Endothelial cell of umbilical vein (primary cell): ENCODE measurements around the gene KIAA2012. TPM values are rescaled to one million over a fixed set of nuclear protein-coding genes. Genes with fewer than 3 reads are reported as not detected.

Experiments used
- BruUV-seq: library from RNA; stranded (reverse); fragments of 400-500 nt; replicated peaks from 2 replicates; lab custom pipeline; 2021; lab: Mats Ljungman, UMichigan
- CTCF ChIA-PET: fragments of 300-600, 350-600 bp; sonication (Branson Sonifier 250); formaldehyde crosslinking; loops from one replicate; lab custom pipeline; 2021; ENCODE audit warnings: antibody characterized with exemption, inconsistent platforms; lab: Charles Lee
- POLR2A ChIA-PET: fragments of 300-600, 350-600 bp; sonication (Branson Sonifier 250); formaldehyde crosslinking; loops from one replicate; lab custom pipeline; 2021; ENCODE audit warnings: antibody characterized with exemption, inconsistent platforms; lab: Charles Lee
- DNase-seq: peaks from one replicate; pipeline ENCODE4 v3.0.0-alpha.2; 2011; ENCODE audit warnings: low read depth, low spot score
- FAIRE-seq: peaks from 2 replicates; lab custom pipeline; 2011; peaks lifted over from hg19 to GRCh38; lab: Jason Lieb, UNC
- H2AFZ ChIP-seq: 2 replicates; pipeline ENCODE4 v1.6.0; 2012; ENCODE audit warnings: low read depth, low read length, control low read depth, inconsistent platforms
- H3K27ac ChIP-seq: 2 replicates; pipeline ENCODE4 v1.5.1; 2011; ENCODE audit warnings: low read depth, mild to moderate bottlenecking, control low read depth, low read length, moderate library complexity; ENCODE audit not compliant: insufficient read depth
- H3K27me3 ChIP-seq, 2 experiments: 2 replicates each; pipeline versions ENCODE4 v1.6.0 to v1.6.1; 2011; ENCODE audit warnings: low read length in 2 of 2, mixed read lengths in 1 of 2; ENCODE audit not compliant: control insufficient read depth in 2 of 2, insufficient read depth in 2 of 2
- H3K36me3 ChIP-seq, 2 experiments: 2 replicates in 1 of 2; 3 replicates in 1 of 2; pipeline ENCODE4 v1.5.1; 2011; ENCODE audit warnings: low read length in 2 of 2, mild to moderate bottlenecking in 1 of 2, moderate library complexity in 1 of 2; ENCODE audit not compliant: control insufficient read depth in 2 of 2, insufficient read depth in 2 of 2; ENCODE audit errors: extremely low read depth in 1 of 2
- H3K4me1 ChIP-seq: 3 replicates; pipeline ENCODE4 v1.5.1; 2011; ENCODE audit warnings: mild to moderate bottlenecking, low read length; ENCODE audit not compliant: control insufficient read depth, insufficient read depth; ENCODE audit errors: extremely low read depth
- H3K4me2 ChIP-seq: 2 replicates; pipeline ENCODE4 v1.6.1; 2011; ENCODE audit warnings: low read length, control low read depth, mixed read lengths; ENCODE audit not compliant: insufficient read depth
- H3K4me3 ChIP-seq, 3 experiments: fragments of 200-600 bp in 1 of 3; sonication (generic), shearing (Covaris generic) in 1 of 3; replicated peaks in 1 of 3; 2 replicates each; pipeline ENCODE4 v1.5.1; 2011 to 2016; ENCODE audit warnings: control low read depth in 3 of 3, low read length in 3 of 3, mild to moderate bottlenecking in 2 of 3, inconsistent platforms in 1 of 3, low read depth in 1 of 3, moderate library complexity in 1 of 3; ENCODE audit not compliant: insufficient read depth in 1 of 3
- H3K79me2 ChIP-seq: 2 replicates; pipeline ENCODE4 v1.6.0; 2012; ENCODE audit warnings: low read length, inconsistent platforms; ENCODE audit not compliant: control insufficient read depth, insufficient read depth
- H3K9ac ChIP-seq: replicated peaks from 2 replicates; pipeline ENCODE3; 2011; ENCODE audit warnings: low read length, control low read depth; ENCODE audit not compliant: insufficient read depth; ENCODE audit errors: extremely low read depth
- H3K9me1 ChIP-seq: replicated peaks from 3 replicates; pipeline ENCODE4 v1.6.0; 2011; ENCODE audit warnings: mild to moderate bottlenecking, low read length; ENCODE audit not compliant: control insufficient read depth, insufficient read depth; ENCODE audit errors: extremely low read depth
- H3K9me3 ChIP-seq: replicated peaks from 2 replicates; pipeline ENCODE4 v1.5.1; 2012; ENCODE audit warnings: low read length, inconsistent platforms; ENCODE audit not compliant: control insufficient read depth, insufficient read depth
- H4K20me1 ChIP-seq: replicated peaks from 2 replicates; pipeline ENCODE3; 2011; ENCODE audit warnings: mild to moderate bottlenecking, low read length; ENCODE audit not compliant: control insufficient read depth, insufficient read depth; ENCODE audit errors: extremely low read depth
- EZH2 ChIP-seq: IDR thresholded peaks from 2 replicates; pipeline ENCODE4 v1.6.1; 2012; ENCODE audit warnings: borderline replicate concordance, low read depth, mild to moderate bottlenecking, moderate library complexity, low read length, inconsistent platforms; ENCODE audit not compliant: severe bottlenecking
- MAX ChIP-seq: IDR thresholded peaks from 2 replicates; pipeline ENCODE4 v1.6.1; 2011; ENCODE audit not compliant: insufficient read depth, insufficient read length
- POLR2A ChIP-seq: IDR thresholded peaks from 2 replicates; pipeline ENCODE4 v1.6.1; 2012; ENCODE audit warnings: low read depth, mild to moderate bottlenecking, control low read depth, low read length
- POLR2AphosphoS5 ChIP-seq: IDR thresholded peaks from 2 replicates; pipeline ENCODE4 v1.6.1; 2012; ENCODE audit warnings: low read depth, mild to moderate bottlenecking, control low read depth, low read length, moderate library complexity; ENCODE audit not compliant: insufficient read depth
- dilution Hi-C: fragments of 300-500 bp; cut with MboI; formaldehyde crosslinking; loops from one replicate; pipeline ENCODE4 v1.15.0; 2019; ENCODE audit warnings: low sequenced_read_pairs; ENCODE audit not compliant: extremely low pct_ligation_motif_present
- intact Hi-C: fragments of 100-400 bp; cut with micrococcal nuclease; formaldehyde crosslinking; loops from one replicate; pipeline ENCODE4 v1.10.0; 2022
- polyA plus RNA-seq, 4 experiments: library from polyadenylated mRNA; depleted of rRNA in 3 of 4; stranded (reverse) in 3 of 4; unstranded in 1 of 4; fragments of >200 nt; gene quantifications; 2 replicates each; pipeline versions ENCODE4 v1.2.1 to v1.2.3, GENCODE V29; 2011 to 2012; ENCODE audit warnings: missing spikeins in 1 of 4
- total RNA-seq: library from RNA; stranded (reverse); gene quantifications from 2 replicates; pipeline ENCODE4 v1.2.3, GENCODE V29; 2021
- TF ChIP-seq, protein P1 (sequence below), 2 donors: IDR thresholded peaks; 1 replicate in 1 of 2; 2 replicates in 1 of 2; pipeline ENCODE4 v1.5.1; 2011; ENCODE audit warnings: low read length in 2 of 2, mild to moderate bottlenecking in 2 of 2, moderate library complexity in 2 of 2, control low read depth in 1 of 2, inconsistent platforms in 1 of 2, low read depth in 1 of 2; ENCODE audit not compliant: insufficient read depth in 1 of 2; ENCODE audit errors: extremely low read depth in 1 of 2

The KIAA2012 gene
- total and polyA plus RNA-seq, 2 donors (not counting 3 experiments of a cell fraction or from before 2014, with no cell fraction given) = not detected

GRCh38 chr2:202152104-202152715 is 79.2 kb downstream of the KIAA2012 start:
- Histone ChIP-seq H3K4me3 (no peak overlapping the region), H3K9ac (no peak overlapping the region), H3K27ac (no peak overlapping the region), H3K4me2 (no peak overlapping the region), H3K9me1 (no peaks in the 10 kb centered on the region), H3K27me3 (peaks cover 16 to 35% of the 10 kb centered on the region in 2 experiments), H4K20me1 (no peaks in the 10 kb centered on the region), H3K9me3 (no peaks in the 10 kb centered on the region), H3K36me3 (no peaks in the 10 kb centered on the region), H2AFZ (no peak overlapping the region), H3K4me1 (no peaks in the 10 kb centered on the region), H3K79me2 (no peaks in the 10 kb centered on the region)
- FAIRE-seq = no peak
- intact Hi-C loops = no loop called here
- BruUV-seq = no TSS peak
- ChIA-PET POLR2A (no interaction called here), CTCF (interaction anchor here (0.6 kb wide), 1 partner anchor 16 kb away, joined by 3 read pairs; no protein-coding TSS in a partner anchor)
- no peak for DNase-seq
- TF ChIP-seq, protein P1, sequence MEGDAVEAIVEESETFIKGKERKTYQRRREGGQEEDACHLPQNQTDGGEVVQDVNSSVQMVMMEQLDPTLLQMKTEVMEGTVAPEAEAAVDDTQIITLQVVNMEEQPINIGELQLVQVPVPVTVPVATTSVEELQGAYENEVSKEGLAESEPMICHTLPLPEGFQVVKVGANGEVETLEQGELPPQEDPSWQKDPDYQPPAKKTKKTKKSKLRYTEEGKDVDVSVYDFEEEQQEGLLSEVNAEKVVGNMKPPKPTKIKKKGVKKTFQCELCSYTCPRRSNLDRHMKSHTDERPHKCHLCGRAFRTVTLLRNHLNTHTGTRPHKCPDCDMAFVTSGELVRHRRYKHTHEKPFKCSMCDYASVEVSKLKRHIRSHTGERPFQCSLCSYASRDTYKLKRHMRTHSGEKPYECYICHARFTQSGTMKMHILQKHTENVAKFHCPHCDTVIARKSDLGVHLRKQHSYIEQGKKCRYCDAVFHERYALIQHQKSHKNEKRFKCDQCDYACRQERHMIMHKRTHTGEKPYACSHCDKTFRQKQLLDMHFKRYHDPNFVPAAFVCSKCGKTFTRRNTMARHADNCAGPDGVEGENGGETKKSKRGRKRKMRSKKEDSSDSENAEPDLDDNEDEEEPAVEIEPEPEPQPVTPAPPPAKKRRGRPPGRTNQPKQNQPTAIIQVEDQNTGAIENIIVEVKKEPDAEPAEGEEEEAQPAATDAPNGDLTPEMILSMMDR (IDR thresholded peaks at IDR 0.05; ENCODE audit: extremely low read depth in 1 of 2, insufficient read depth in 1 of 2, low read depth in 1 of 2, low read length in 2 of 2) = no peak
- TF ChIP-seq MAX (no peak), EZH2 (no peak), POLR2A (no peak), POLR2AphosphoS5 (no peak)
- dilution Hi-C loops = no loop called here
